HEK293 (cell line): ENCODE data around the gene CIB1.

Experiments used
- CTCF ChIA-PET: fragments of 350-600 bp; formaldehyde crosslinking; extraction: SDS; loops from one replicate; lab custom pipeline; 2021; ENCODE audit warnings: antibody characterized with exemption; lab: Yijun Ruan, JAX
- POLR2A ChIA-PET: fragments of 300-600 bp; formaldehyde crosslinking; extraction: SDS; loops from one replicate; lab custom pipeline; 2020; ENCODE audit warnings: antibody characterized with exemption, inconsistent platforms; lab: Yijun Ruan, JAX
- H3K27ac ChIP-seq: fragments of 200-500 bp; sonication (Bioruptor generic); 2 replicates; pipeline ENCODE4 v1.5.1; 2014; ENCODE audit warnings: low read depth, low read length, control low read depth, inconsistent platforms; ENCODE audit errors: extremely low read depth
- H3K36me3 ChIP-seq, 2 experiments: fragments of 200-500 bp in 1 of 2; sonication (Bioruptor generic) in 1 of 2; 1 replicate in 1 of 2; 2 replicates in 1 of 2; pipeline ENCODE4 v1.5.1; 2014 to 2017; ENCODE audit warnings: inconsistent platforms in 2 of 2, low read length in 2 of 2; ENCODE audit not compliant: control insufficient read depth in 2 of 2, insufficient read depth in 1 of 2
- H3K4me1 ChIP-seq: fragments of 200-500 bp; sonication (Bioruptor generic); 2 replicates; pipeline ENCODE4 v1.5.1; 2014; ENCODE audit warnings: mild to moderate bottlenecking, low read length, inconsistent platforms; ENCODE audit not compliant: control insufficient read depth, insufficient read depth
- H3K4me3 ChIP-seq: 2 replicates; pipeline ENCODE4 v1.5.1; 2011; ENCODE audit warnings: low read depth, mild to moderate bottlenecking, control low read depth, low read length, moderate library complexity
- H3K9me3 ChIP-seq: fragments of 200-500 bp; sonication (Bioruptor generic); 2 replicates; pipeline ENCODE4 v1.5.1; 2014; ENCODE audit warnings: low read depth, low read length, inconsistent platforms; ENCODE audit not compliant: control insufficient read depth, insufficient read depth
- MZF1 ChIP-seq: fragments of 450-650 bp; formaldehyde crosslinking; IDR thresholded peaks from 2 replicates; pipeline ENCODE4 v1.5.1; 2017; ENCODE audit warnings: missing biosample characterization, missing genetic modification characterization, borderline replicate concordance
- SCRT1 ChIP-seq: fragments of 450-650 bp; formaldehyde crosslinking; IDR thresholded peaks from 2 replicates; pipeline ENCODE4 v1.5.1; 2016; ENCODE audit warnings: missing biosample characterization, missing genetic modification characterization, borderline replicate concordance
- SP3 ChIP-seq: fragments of 450-650 bp; formaldehyde crosslinking; IDR thresholded peaks from 2 replicates; pipeline ENCODE4 v1.5.1; 2016; ENCODE audit warnings: missing biosample characterization, missing genetic modification characterization
- ZBTB1 ChIP-seq: fragments of 450-650 bp; formaldehyde crosslinking; IDR thresholded peaks from 2 replicates; pipeline ENCODE4 v1.5.1; 2016; ENCODE audit warnings: missing biosample characterization, missing genetic modification characterization
- ZFP69B ChIP-seq: fragments of 450-650 bp; formaldehyde crosslinking; IDR thresholded peaks from 2 replicates; pipeline ENCODE4 v1.5.1; 2016; ENCODE audit warnings: missing biosample characterization, missing genetic modification characterization
- ZNF132 ChIP-seq: fragments of 450-650 bp; formaldehyde crosslinking; IDR thresholded peaks from 2 replicates; pipeline ENCODE4 v1.5.1; 2017; ENCODE audit warnings: missing biosample characterization, missing genetic modification characterization, borderline replicate concordance
- ZNF146 ChIP-seq: fragments of 450-650 bp; formaldehyde crosslinking; IDR thresholded peaks from 2 replicates; pipeline ENCODE4 v1.5.1; 2016; ENCODE audit warnings: missing biosample characterization, missing genetic modification characterization
- ZNF19 ChIP-seq: fragments of 450-650 bp; formaldehyde crosslinking; IDR thresholded peaks from 2 replicates; pipeline ENCODE4; 2016; ENCODE audit warnings: missing biosample characterization, missing genetic modification characterization, low read depth
- ZNF26 ChIP-seq: fragments of 450-650 bp; formaldehyde crosslinking; IDR thresholded peaks from 2 replicates; pipeline ENCODE4 v1.5.1; 2016; ENCODE audit warnings: missing biosample characterization, missing genetic modification characterization
- ZNF391 ChIP-seq: fragments of 450-650 bp; formaldehyde crosslinking; IDR thresholded peaks from 2 replicates; pipeline ENCODE4 v1.5.1; 2016; ENCODE audit warnings: low read depth, missing biosample characterization, missing genetic modification characterization, borderline replicate concordance
- ZNF404 ChIP-seq: fragments of 450-650 bp; formaldehyde crosslinking; IDR thresholded peaks from 2 replicates; pipeline ENCODE4 v1.5.1; 2017; ENCODE audit warnings: missing biosample characterization, missing genetic modification characterization
- ZNF548 ChIP-seq: fragments of 450-650 bp; formaldehyde crosslinking; IDR thresholded peaks from 2 replicates; pipeline ENCODE4 v1.5.1; 2016; ENCODE audit warnings: missing biosample characterization, missing genetic modification characterization
- ZNF670 ChIP-seq: fragments of 450-650 bp; formaldehyde crosslinking; IDR thresholded peaks from 2 replicates; pipeline ENCODE4 v1.5.1; 2016; ENCODE audit warnings: missing biosample characterization, missing genetic modification characterization, low read depth
- ZSCAN5A ChIP-seq: fragments of 450-650 bp; formaldehyde crosslinking; IDR thresholded peaks from 2 replicates; pipeline ENCODE4 v1.5.1; 2016; ENCODE audit warnings: missing biosample characterization, missing genetic modification characterization
- TF ChIP-seq, protein P1 (sequence below): fragments of 450-650 bp; formaldehyde crosslinking; IDR thresholded peaks from 2 replicates; pipeline ENCODE4 v1.5.1; 2016; ENCODE audit warnings: missing biosample characterization, missing genetic modification characterization
- TF ChIP-seq, protein P2 (sequence below): fragments of 450-650 bp; formaldehyde crosslinking; IDR thresholded peaks from 2 replicates; pipeline ENCODE4 v1.5.1; 2017; ENCODE audit warnings: missing biosample characterization, missing genetic modification characterization

Gene CIB1

DNA sequence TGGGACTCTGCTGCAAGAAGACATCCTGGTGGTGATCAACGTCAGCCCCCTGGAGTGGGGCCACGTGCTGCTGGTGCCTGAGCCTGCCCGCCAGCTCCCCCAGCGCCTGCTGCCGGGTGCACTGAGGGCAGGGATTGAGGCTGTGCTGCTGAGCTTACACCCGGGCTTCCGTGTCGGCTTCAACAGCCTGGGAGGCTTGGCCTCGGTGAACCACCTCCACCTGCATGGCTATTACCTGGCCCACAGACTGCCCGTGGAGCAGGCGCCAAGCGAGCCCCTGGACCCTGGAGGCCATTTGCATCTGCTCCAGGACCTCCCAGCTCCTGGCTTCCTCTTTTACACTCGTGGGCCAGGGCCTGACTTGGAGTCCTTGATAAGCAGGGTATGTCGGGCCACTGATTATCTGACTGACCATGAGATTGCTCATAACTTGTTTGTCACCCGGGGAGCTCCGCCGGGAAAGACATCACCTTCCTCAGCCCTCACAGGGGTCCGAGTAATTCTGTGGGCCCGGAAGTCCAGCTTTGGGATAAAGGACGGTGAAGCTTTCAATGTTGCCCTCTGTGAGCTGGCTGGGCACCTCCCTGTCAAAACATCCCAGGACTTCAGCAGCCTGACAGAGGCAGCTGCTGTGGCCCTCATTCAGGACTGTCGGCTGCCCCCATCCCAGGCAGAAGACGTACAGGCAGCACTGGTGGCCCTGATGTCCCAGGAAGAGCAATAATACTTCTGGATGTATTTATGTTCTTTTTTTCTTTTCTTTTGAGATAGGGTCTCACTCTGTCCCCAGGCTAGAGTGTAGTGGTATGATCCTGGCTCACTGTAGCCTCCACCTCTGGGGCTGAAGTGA lies 7.8 kb upstream of the CIB1 start (continued):
- no peak for TF ChIP-seq SCRT1

DNA sequence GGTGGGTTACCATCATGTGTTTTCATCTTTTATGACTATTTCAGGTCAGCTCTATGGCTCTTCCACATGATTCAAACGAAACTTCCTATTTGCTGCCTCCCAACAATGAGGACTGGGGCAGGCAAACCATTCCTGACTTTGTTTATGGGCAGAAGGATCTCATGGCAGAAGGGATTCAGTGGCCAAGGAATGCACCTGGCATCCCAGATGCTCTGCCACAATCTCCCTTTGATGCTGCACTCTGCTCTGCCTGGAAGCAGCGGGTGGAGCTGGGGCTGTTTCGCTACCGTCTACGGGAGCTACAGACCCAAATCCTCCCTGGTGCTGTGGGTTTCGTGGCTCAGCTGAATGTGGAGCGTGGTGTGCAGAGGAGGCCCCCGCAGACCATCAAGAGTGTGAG lies 7.1 kb upstream of the CIB1 start:
- CTCF ChIA-PET, result interaction anchor here (0.6 to 0.9 kb wide), 2 partner anchors 60 to 128 kb away, joined by 3 read pairs; no protein-coding TSS in a partner anchor
- H3K36me3 ChIP-seq, result peaks cover 14 to 22% of the 10 kb centered on the region in 2 experiments; a peak in 2 of 3 replicates
- no peaks in the 10 kb centered on the region for H3K4me1 ChIP-seq
- no peak overlapping the region for H3K27ac ChIP-seq
- TF ChIP-seq SP3, result no peak
- no peak for TF ChIP-seq MZF1 (tag by site-specific recombination)
- TF ChIP-seq ZNF670 (tag by site-specific recombination), result no peak
- no peak for TF ChIP-seq ZNF132 (tag by site-specific recombination)
- TF ChIP-seq ZNF26 (tag by site-specific recombination), result no peak
- TF ChIP-seq ZNF19, result no peak
- no peak for TF ChIP-seq ZBTB1
- no peak for TF ChIP-seq ZFP69B
- TF ChIP-seq, protein P1, sequence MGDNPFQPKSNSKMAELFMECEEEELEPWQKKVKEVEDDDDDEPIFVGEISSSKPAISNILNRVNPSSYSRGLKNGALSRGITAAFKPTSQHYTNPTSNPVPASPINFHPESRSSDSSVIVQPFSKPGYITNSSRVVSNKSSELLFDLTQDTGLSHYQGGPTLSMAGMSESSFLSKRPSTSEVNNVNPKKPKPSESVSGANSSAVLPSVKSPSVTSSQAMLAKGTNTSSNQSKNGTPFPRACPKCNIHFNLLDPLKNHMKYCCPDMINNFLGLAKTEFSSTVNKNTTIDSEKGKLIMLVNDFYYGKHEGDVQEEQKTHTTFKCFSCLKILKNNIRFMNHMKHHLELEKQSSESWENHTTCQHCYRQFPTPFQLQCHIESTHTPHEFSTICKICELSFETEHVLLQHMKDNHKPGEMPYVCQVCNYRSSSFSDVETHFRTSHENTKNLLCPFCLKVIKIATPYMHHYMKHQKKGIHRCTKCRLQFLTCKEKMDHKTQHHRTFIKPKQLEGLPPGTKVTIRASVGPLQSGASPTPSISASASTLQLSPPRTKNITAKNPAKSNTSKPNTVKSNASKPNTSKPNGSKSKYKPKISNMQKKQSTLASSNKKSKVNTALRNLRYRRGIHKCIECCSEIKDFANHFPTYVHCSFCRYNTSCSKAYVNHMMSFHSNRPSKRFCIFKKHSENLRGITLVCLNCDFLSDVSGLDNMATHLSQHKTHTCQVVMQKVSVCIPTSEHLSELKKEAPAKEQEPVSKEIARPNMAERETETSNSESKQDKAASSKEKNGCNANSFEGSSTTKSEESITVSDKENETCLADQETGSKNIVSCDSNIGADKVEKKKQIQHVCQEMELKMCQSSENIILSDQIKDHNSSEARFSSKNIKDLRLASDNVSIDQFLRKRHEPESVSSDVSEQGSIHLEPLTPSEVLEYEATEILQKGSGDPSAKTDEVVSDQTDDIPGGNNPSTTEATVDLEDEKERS (tag by site-specific recombination), result no peak
- no peak for TF ChIP-seq ZNF548
- TF ChIP-seq ZNF404, result no peak
- TF ChIP-seq ZNF391 (tag by site-specific recombination), result no peak
- no peak for TF ChIP-seq ZNF146 (tag by site-specific recombination)
- TF ChIP-seq, protein P2, sequence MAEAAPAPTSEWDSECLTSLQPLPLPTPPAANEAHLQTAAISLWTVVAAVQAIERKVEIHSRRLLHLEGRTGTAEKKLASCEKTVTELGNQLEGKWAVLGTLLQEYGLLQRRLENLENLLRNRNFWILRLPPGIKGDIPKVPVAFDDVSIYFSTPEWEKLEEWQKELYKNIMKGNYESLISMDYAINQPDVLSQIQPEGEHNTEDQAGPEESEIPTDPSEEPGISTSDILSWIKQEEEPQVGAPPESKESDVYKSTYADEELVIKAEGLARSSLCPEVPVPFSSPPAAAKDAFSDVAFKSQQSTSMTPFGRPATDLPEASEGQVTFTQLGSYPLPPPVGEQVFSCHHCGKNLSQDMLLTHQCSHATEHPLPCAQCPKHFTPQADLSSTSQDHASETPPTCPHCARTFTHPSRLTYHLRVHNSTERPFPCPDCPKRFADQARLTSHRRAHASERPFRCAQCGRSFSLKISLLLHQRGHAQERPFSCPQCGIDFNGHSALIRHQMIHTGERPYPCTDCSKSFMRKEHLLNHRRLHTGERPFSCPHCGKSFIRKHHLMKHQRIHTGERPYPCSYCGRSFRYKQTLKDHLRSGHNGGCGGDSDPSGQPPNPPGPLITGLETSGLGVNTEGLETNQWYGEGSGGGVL, result no peak
- TF ChIP-seq ZSCAN5A (tag by site-specific recombination), result no peak
- POLR2A ChIA-PET, result interaction anchor here (0.6 kb wide), 1 partner anchor 8 kb away, joined by 6 read pairs; the partner anchor contains the start of gene TTLL13
- H3K9me3 ChIP-seq, result no peaks in the 10 kb centered on the region
- no peak overlapping the region for H3K4me3 ChIP-seq
